IPS DF 4.7 (cell line): Measurements from ENCODE around the gene CPT2.
"Not testable (repeated sequence)": the region's sequence is repeated elsewhere in the genome, so short reads cannot be mapped to it uniquely, and the experiment has no call there.

ENCODE experiments used
- DNase-seq: peaks from one replicate; pipeline ENCODE4 v3.0.0-alpha.2; 2013; ENCODE audit warnings: low spot score; ENCODE audit errors: extremely low read depth

Gene CPT2

GRCh38 chr1:53182111-53182593 is 14.5 kb upstream of the CPT2 start:
- peak; percentile 74 for DNase-seq

- no peak for DNase-seq
Measured at GRCh38 chr1:53182716-53183094, 13.9 kb upstream of the CPT2 start.

- no peak for DNase-seq
Measured at GRCh38 chr1:53183095-53183990, 13.3 kb upstream of the CPT2 start.

- not testable (repeated sequence) for DNase-seq
Measured at GRCh38 chr1:53185955-53186297, 10.7 kb upstream of the CPT2 start.

- no peak for DNase-seq
Measured at GRCh38 chr1:53186533-53186932, 10.1 kb upstream of the CPT2 start.

- DNase-seq = no peak
Measured at GRCh38 chr1:53187401-53187800, 9.2 kb upstream of the CPT2 start.

- DNase-seq = no peak
Measured at GRCh38 chr1:53188099-53188498, 8.5 kb upstream of the CPT2 start.

GRCh38 chr1:53189061-53189460 is 7.6 kb upstream of the CPT2 start:
- DNase-seq = no peak

- no peak for DNase-seq
Measured at GRCh38 chr1:53190210-53190611, 6.4 kb upstream of the CPT2 start.

- no peak for DNase-seq
Measured at GRCh38 chr1:53195246-53196016, 1.2 kb upstream of the CPT2 start.

GRCh38 chr1:53196017-53196484 is 573 bp upstream of the CPT2 start:
- DNase-seq = no peak

GRCh38 chr1:53197291-53198200 is 922 bp downstream of the CPT2 start:
- no peak for DNase-seq

- DNase-seq = no peak
Measured at GRCh38 chr1:53198241-53198651, 1.6 kb downstream of the CPT2 start.

GRCh38 chr1:53203466-53203865 is 6.8 kb downstream of the CPT2 start:
- DNase-seq = no peak

GRCh38 chr1:53205496-53205895 is 8.9 kb downstream of the CPT2 start:
- DNase-seq = not testable (repeated sequence)

- DNase-seq = not testable (repeated sequence)
Measured at GRCh38 chr1:53206083-53206685, 9.6 kb downstream of the CPT2 start.

GRCh38 chr1:53206735-53207379 is 10.2 kb downstream of the CPT2 start:
- no peak for DNase-seq

GRCh38 chr1:53207726-53208125 is 11.1 kb downstream of the CPT2 start:
- DNase-seq = no peak

- DNase-seq = no peak
Measured at GRCh38 chr1:53210352-53210751, 13.7 kb downstream of the CPT2 start.

GRCh38 chr1:53210954-53211353 is 14.3 kb downstream of the CPT2 start:
- no peak for DNase-seq
